GM19463 (cell line): ENCODE data around the gene RABGAP1L.
"Not testable (repeated sequence)": the region's sequence is repeated elsewhere in the genome, so short reads cannot be mapped to it uniquely, and the experiment has no call there.

Source experiments
- ATAC-seq: cut with Tn5 transposase; IDR thresholded peaks from one replicate; pipeline ENCODE4 v1.9.1; 2021; ENCODE audit warnings: mild to moderate bottlenecking, moderate library complexity; ENCODE audit not compliant: unreplicated experiment

The RABGAP1L gene

GRCh38 chr1:175000697-175001187 lies 841.4 kb downstream of the RABGAP1L start:
- ATAC-seq: no peak

- ATAC-seq: no peak
These were observed 843.7 kb downstream of the RABGAP1L start for GRCh38 chr1:175002910-175003517.

- no peak for ATAC-seq
These were observed 844.2 kb downstream of the RABGAP1L start for GRCh38 chr1:175003521-175003920.

- ATAC-seq: no peak
These were observed 845.9 kb downstream of the RABGAP1L start for GRCh38 chr1:175005085-175005783.

GRCh38 chr1:175009532-175009931 lies 850.2 kb downstream of the RABGAP1L start:
- ATAC-seq: no peak

- no peak for ATAC-seq
These were observed 854.1 kb downstream of the RABGAP1L start for GRCh38 chr1:175013445-175013844.

- no peak for ATAC-seq
These were observed 855.9 kb downstream of the RABGAP1L start for GRCh38 chr1:175015243-175015642.

GRCh38 chr1:175019524-175019923 lies 860.2 kb downstream of the RABGAP1L start:
- no peak for ATAC-seq

GRCh38 chr1:175023043-175023921 lies 864.0 kb downstream of the RABGAP1L start, which contains the start of gene MRPS14:
Gene MRPS14, minus strand, starts transcription at chr1:175023425. Its CDS starts 17 bp downstream, at chr1:175023408.
- peak; percentile 93 for ATAC-seq

GRCh38 chr1:175023922-175024242 lies 864.6 kb downstream of the RABGAP1L start:
- not testable (repeated sequence) for ATAC-seq

- ATAC-seq: no peak
These were observed 865.5 kb downstream of the RABGAP1L start for GRCh38 chr1:175024773-175025172.

GRCh38 chr1:175033953-175034352 lies 874.6 kb downstream of the RABGAP1L start:
- ATAC-seq: no peak

GRCh38 chr1:175034775-175035174 lies 875.5 kb downstream of the RABGAP1L start:
- ATAC-seq: no peak

GRCh38 chr1:175035865-175036264 lies 876.5 kb downstream of the RABGAP1L start:
- ATAC-seq: no peak

GRCh38 chr1:175036476-175036875 lies 877.2 kb downstream of the RABGAP1L start:
- ATAC-seq: no peak

- no peak for ATAC-seq
These were observed 878.1 kb downstream of the RABGAP1L start for GRCh38 chr1:175037416-175037815.

- no peak for ATAC-seq
These were observed 881.1 kb downstream of the RABGAP1L start for GRCh38 chr1:175040324-175040879.

GRCh38 chr1:175042650-175043049 lies 883.3 kb downstream of the RABGAP1L start:
- ATAC-seq: no peak

GRCh38 chr1:175043824-175044223 lies 884.5 kb downstream of the RABGAP1L start:
- ATAC-seq: no peak

GRCh38 chr1:175044591-175044990 lies 885.3 kb downstream of the RABGAP1L start:
- ATAC-seq: not testable (repeated sequence)
